K562 (cell line): ENCODE results near the gene GGA3. TPM values are rescaled to one million over a fixed set of nuclear protein-coding genes. Genes with fewer than 3 reads are reported as not detected.
A peak's percentile ranks its signal among the peaks of the same experiment; 100 is the strongest.

Experiments
- CBX1 ChIP-seq: sonication (generic); IDR thresholded peaks from 2 replicates; pipeline ENCODE4 v1.6.1; 2016; ENCODE audit warnings: antibody characterized with exemption, low read depth, mild to moderate bottlenecking
- HNRNPH1 ChIP-seq: fragments of 200-400 bp; formaldehyde crosslinking; optimal IDR thresholded peaks from 2 replicates; pipeline ENCODE3; 2017; ENCODE audit warnings: low read depth, mild to moderate bottlenecking, low read length, moderate library complexity
- KAT2B ChIP-seq: IDR thresholded peaks from one replicate; pipeline ENCODE4 v1.6.1; 2012; ENCODE audit warnings: low read depth, mild to moderate bottlenecking, control low read depth, inconsistent platforms, low read length, moderate library complexity
- NELFE ChIP-seq: IDR thresholded peaks from 2 replicates; pipeline ENCODE4 v1.6.1; 2011; ENCODE audit warnings: mild to moderate bottlenecking; ENCODE audit not compliant: insufficient read depth, insufficient read length
- SP2 ChIP-seq: IDR thresholded peaks from 2 replicates; pipeline ENCODE4 v1.6.1; 2011; ENCODE audit warnings: mild to moderate bottlenecking, low read depth, low read length, moderate library complexity; ENCODE audit not compliant: poor library complexity, severe bottlenecking; ENCODE audit errors: extremely low read depth
- STAT5A ChIP-seq: IDR thresholded peaks from 2 replicates; pipeline ENCODE4 v1.6.1; 2012; ENCODE audit warnings: low read length, inconsistent platforms, borderline replicate concordance
- TEAD2 ChIP-seq: fragments of 450-650 bp; IDR thresholded peaks from 2 replicates; pipeline ENCODE4 v1.6.1; 2016; ENCODE audit warnings: missing genetic modification characterization, control low read depth, missing compliant biosample characterization
- ZNF121 ChIP-seq: sonication (generic); formaldehyde crosslinking; conservative IDR thresholded peaks from 2 replicates; pipeline ENCODE4 v1.8.0; 2022; ENCODE audit warnings: missing genetic modification reagents
- ZNF384 ChIP-seq: IDR thresholded peaks from 2 replicates; pipeline ENCODE4 v1.6.1; 2012; ENCODE audit warnings: low read depth, low read length, improper control_type of control experiment
- polyA plus RNA-seq, 8 experiments: library from polyadenylated mRNA; depleted of rRNA in 4 of 8; stranded (reverse) in 5 of 8; unstranded in 3 of 8; fragments of >200 nt; fragmentation: Nextera tagmentation in 2 of 8; fragmentation: Illumina TruSeq in 1 of 8; extraction: Ambion mirVana in 2 of 8; extraction: Trizol in 1 of 8; gene quantifications; 2 replicates each; pipeline versions ENCODE4 v1.2.1 to v1.2.3, GENCODE V29; 2011 to 2014; ENCODE audit warnings: inconsistent platforms in 1 of 8, missing spikeins in 1 of 8
- total RNA-seq, 7 experiments: library from RNA; depleted of rRNA in 6 of 7; stranded (reverse); fragments of >200 nt in 6 of 7; fragmentation: Illumina TruSeq in 2 of 7; extraction: Trizol in 2 of 7; gene quantifications; 2 replicates each; pipeline versions ENCODE4 v1.2.1 to v1.2.3, GENCODE V29; 2011 to 2021; ENCODE audit warnings: low replicate concordance in 1 of 7
- TF ChIP-seq, protein P1 (sequence below), 2 experiments: fragments of 450-650 bp in 1 of 2; sonication (generic) in 1 of 2; formaldehyde crosslinking in 1 of 2; IDR thresholded peaks; 2 replicates each; pipeline versions ENCODE4 v1.7.1 to v1.9.0; 2016 to 2022; ENCODE audit warnings: inconsistent platforms in 1 of 2, mild to moderate bottlenecking in 1 of 2, missing genetic modification reagents in 1 of 2
- TF ChIP-seq, protein P2 (sequence below): fragments of 250-450 bp; sonication (Bioruptor Pico); IDR thresholded peaks from 2 replicates; pipeline ENCODE4 v1.5.0; 2021; ENCODE audit warnings: mild to moderate bottlenecking, borderline replicate concordance
- TF ChIP-seq, protein P3 (sequence below): fragments of 250-450 bp; sonication (Bioruptor Pico); IDR thresholded peaks from 2 replicates; pipeline ENCODE4 v1.4.0; 2020; ENCODE audit warnings: mild to moderate bottlenecking, moderate library complexity, borderline replicate concordance

The GGA3 gene
- total and polyA plus RNA-seq, 9 of the 15 experiments (the other 6 are each of a cell fraction or from before 2014, with no cell fraction given) = 5.7 to 64.9 (median 25.4) TPM

DNA sequence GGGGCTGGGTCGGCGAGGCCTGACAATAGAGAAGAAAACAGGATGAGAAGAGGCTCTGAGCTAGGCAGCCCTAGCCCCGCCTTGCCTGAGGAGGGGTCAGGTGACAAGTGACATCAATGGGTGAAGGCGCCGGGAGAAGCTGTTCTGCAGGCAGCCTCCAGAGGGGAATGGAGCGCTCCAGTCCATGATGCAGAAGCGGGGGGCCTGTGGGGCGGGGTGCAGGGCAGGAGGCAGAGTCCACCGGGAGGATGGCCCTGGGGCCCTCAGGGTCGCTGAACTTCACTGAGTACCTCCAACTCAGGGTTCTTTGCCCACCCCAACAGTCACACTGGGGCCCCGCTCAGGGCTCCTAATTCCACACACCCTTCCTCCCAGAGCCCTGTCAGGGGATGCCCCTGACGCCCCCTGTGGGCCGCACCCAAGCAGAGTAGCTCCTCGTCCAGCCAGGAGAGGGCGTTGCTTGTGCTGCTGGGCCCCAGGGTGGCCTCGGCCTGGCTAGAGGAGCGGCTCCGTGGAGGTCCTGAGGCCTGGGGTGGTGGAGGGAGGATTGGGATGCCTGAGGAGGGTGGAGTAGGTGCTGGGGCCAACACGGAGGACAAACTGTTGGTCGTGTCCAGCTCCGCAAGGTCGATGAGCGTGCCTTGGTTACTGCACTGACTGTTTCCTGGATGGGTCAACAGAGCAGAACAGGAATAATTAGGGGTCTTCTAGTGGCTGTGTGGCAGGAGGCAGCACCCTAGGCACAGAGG lies 20.8 kb downstream of the GGA3 start (continued):
- TF ChIP-seq, protein P1, sequence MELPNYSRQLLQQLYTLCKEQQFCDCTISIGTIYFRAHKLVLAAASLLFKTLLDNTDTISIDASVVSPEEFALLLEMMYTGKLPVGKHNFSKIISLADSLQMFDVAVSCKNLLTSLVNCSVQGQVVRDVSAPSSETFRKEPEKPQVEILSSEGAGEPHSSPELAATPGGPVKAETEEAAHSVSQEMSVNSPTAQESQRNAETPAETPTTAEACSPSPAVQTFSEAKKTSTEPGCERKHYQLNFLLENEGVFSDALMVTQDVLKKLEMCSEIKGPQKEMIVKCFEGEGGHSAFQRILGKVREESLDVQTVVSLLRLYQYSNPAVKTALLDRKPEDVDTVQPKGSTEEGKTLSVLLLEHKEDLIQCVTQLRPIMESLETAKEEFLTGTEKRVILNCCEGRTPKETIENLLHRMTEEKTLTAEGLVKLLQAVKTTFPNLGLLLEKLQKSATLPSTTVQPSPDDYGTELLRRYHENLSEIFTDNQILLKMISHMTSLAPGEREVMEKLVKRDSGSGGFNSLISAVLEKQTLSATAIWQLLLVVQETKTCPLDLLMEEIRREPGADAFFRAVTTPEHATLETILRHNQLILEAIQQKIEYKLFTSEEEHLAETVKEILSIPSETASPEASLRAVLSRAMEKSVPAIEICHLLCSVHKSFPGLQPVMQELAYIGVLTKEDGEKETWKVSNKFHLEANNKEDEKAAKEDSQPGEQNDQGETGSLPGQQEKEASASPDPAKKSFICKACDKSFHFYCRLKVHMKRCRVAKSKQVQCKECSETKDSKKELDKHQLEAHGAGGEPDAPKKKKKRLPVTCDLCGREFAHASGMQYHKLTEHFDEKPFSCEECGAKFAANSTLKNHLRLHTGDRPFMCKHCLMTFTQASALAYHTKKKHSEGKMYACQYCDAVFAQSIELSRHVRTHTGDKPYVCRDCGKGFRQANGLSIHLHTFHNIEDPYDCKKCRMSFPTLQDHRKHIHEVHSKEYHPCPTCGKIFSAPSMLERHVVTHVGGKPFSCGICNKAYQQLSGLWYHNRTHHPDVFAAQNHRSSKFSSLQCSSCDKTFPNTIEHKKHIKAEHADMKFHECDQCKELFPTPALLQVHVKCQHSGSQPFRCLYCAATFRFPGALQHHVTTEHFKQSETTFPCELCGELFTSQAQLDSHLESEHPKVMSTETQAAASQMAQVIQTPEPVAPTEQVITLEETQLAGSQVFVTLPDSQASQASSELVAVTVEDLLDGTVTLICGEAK (IDR thresholded peaks at IDR 0.05) = no peak
- TF ChIP-seq, protein P1 (CRISPR knock-in tag; IDR thresholded peaks at IDR 0.05) = no peak
- TF ChIP-seq CBX1 = 0 out of 2 replicates have a peak, but pooled peaks have one; percentile 36
- TF ChIP-seq TEAD2 (tag) = no peak
- TF ChIP-seq HNRNPH1 = no peak
- peak; percentile 11; the same call in 1 of the 2 replicates for TF ChIP-seq ZNF384
- no peak for TF ChIP-seq ZNF121 (CRISPR knock-in tag)
- no peak for TF ChIP-seq STAT5A
- TF ChIP-seq, protein P2, sequence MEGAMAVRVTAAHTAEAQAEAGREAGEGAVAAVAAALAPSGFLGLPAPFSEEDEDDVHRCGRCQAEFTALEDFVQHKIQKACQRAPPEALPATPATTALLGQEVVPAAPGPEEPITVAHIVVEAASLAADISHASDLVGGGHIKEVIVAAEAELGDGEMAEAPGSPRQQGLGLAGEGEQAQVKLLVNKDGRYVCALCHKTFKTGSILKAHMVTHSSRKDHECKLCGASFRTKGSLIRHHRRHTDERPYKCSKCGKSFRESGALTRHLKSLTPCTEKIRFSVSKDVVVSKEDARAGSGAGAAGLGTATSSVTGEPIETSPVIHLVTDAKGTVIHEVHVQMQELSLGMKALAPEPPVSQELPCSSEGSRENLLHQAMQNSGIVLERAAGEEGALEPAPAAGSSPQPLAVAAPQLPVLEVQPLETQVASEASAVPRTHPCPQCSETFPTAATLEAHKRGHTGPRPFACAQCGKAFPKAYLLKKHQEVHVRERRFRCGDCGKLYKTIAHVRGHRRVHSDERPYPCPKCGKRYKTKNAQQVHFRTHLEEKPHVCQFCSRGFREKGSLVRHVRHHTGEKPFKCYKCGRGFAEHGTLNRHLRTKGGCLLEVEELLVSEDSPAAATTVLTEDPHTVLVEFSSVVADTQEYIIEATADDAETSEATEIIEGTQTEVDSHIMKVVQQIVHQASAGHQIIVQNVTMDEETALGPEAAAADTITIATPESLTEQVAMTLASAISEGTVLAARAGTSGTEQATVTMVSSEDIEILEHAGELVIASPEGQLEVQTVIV (CRISPR knock-in tag) = no peak
- TF ChIP-seq SP2 = no peak
- TF ChIP-seq NELFE = no peak
- peak; percentile 97 for TF ChIP-seq KAT2B
- TF ChIP-seq, protein P3, sequence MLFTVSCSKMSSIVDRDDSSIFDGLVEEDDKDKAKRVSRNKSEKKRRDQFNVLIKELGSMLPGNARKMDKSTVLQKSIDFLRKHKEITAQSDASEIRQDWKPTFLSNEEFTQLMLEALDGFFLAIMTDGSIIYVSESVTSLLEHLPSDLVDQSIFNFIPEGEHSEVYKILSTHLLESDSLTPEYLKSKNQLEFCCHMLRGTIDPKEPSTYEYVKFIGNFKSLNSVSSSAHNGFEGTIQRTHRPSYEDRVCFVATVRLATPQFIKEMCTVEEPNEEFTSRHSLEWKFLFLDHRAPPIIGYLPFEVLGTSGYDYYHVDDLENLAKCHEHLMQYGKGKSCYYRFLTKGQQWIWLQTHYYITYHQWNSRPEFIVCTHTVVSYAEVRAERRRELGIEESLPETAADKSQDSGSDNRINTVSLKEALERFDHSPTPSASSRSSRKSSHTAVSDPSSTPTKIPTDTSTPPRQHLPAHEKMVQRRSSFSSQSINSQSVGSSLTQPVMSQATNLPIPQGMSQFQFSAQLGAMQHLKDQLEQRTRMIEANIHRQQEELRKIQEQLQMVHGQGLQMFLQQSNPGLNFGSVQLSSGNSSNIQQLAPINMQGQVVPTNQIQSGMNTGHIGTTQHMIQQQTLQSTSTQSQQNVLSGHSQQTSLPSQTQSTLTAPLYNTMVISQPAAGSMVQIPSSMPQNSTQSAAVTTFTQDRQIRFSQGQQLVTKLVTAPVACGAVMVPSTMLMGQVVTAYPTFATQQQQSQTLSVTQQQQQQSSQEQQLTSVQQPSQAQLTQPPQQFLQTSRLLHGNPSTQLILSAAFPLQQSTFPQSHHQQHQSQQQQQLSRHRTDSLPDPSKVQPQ = no peak
